Sigmoid colon (tissue), 3 donors: ENCODE results near the gene NRAP.

Experiments
- POLR2A ChIP-seq, 2 donors: fragments of 450-650 bp; IDR thresholded peaks; one replicate each; pipeline ENCODE4 v1.6.1; 2016; ENCODE audit warnings: antibody characterized with exemption in 2 of 2, mild to moderate bottlenecking in 2 of 2, moderate library complexity in 2 of 2
- TF ChIP-seq, protein P1 (sequence below), 4 experiments: fragments of 450-650 bp in 3 of 4; fragments of 200-600 bp in 1 of 4; IDR thresholded peaks; one replicate each; pipeline ENCODE4 v1.5.1; 2016 to 2019; ENCODE audit warnings: antibody characterized with exemption in 4 of 4, mild to moderate bottlenecking in 3 of 4, moderate library complexity in 2 of 4

DNA sequence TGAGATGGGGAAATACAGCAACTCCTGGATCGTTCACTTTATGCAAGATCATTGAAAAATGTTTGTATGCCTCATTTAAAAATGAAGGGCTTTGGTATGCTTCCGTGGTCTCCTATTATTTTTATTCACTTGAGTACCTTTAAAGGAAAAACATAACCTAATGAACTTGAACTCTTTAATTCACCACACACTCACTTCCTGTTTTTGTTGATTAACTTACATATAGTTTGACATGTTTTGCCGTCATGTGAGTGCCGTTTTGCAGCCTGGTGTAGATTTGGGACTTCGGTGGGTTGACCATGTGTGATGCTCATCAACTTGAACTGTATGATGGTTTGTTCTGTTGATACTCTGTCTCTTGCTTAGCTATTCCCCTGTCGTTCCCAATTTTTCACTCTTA, 44.8 kb upstream of the NRAP start:
- TF ChIP-seq, protein P1, sequence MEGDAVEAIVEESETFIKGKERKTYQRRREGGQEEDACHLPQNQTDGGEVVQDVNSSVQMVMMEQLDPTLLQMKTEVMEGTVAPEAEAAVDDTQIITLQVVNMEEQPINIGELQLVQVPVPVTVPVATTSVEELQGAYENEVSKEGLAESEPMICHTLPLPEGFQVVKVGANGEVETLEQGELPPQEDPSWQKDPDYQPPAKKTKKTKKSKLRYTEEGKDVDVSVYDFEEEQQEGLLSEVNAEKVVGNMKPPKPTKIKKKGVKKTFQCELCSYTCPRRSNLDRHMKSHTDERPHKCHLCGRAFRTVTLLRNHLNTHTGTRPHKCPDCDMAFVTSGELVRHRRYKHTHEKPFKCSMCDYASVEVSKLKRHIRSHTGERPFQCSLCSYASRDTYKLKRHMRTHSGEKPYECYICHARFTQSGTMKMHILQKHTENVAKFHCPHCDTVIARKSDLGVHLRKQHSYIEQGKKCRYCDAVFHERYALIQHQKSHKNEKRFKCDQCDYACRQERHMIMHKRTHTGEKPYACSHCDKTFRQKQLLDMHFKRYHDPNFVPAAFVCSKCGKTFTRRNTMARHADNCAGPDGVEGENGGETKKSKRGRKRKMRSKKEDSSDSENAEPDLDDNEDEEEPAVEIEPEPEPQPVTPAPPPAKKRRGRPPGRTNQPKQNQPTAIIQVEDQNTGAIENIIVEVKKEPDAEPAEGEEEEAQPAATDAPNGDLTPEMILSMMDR (IDR thresholded peaks at IDR 0.05) = no peak
- no peak for TF ChIP-seq POLR2A (IDR thresholded peaks at IDR 0.05)
